DND-41 (cell line): Measurements from ENCODE around the gene PAPPA2.

ENCODE experiments used
- EZH2 ChIP-seq: IDR thresholded peaks from 3 replicates; pipeline ENCODE4 v1.6.1; 2012; ENCODE audit warnings: borderline replicate concordance, low read depth, mild to moderate bottlenecking, moderate library complexity, low read length, inconsistent platforms; ENCODE audit not compliant: severe bottlenecking
- TF ChIP-seq, protein P1 (sequence below): IDR thresholded peaks from 2 replicates; pipeline ENCODE4 v1.5.1; 2012; ENCODE audit warnings: borderline replicate concordance, low read length, moderate library complexity, mild to moderate bottlenecking; ENCODE audit not compliant: poor library complexity, severe bottlenecking; ENCODE audit errors: extremely low read depth

DNA sequence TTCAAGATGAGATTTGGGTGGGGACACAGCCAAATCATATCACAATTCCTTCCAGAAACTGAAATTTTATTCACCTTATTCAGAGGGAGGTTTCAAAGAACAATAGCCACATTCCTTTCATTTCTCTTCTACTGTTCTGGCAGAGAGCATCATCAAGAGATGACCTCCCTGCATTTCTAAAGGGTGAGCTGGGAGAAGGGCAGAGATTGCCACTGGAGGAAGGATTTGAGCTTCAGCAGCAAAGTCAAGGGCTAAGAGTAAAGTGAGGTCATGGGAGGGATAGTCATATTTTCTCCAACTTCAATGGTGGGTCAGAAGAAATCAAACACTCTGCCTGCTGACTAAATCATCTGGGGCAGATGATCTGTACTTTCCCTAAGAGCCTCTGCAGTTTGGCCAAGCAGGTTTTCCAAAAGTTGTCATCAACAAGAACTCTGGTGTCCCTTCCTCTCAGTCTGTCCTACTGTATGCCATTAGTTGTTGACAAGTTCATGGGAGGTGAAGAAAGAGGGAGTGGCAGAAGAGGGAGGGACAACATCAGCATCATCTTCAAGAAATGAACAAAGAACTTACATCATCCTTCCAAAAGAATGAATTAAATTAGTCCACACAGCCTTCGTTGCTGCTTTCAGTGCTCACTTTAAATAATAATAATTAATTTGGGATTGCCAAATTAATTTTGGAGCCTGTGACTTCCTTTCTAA is 403.2 kb downstream of the PAPPA2 start:
- TF ChIP-seq, protein P1, sequence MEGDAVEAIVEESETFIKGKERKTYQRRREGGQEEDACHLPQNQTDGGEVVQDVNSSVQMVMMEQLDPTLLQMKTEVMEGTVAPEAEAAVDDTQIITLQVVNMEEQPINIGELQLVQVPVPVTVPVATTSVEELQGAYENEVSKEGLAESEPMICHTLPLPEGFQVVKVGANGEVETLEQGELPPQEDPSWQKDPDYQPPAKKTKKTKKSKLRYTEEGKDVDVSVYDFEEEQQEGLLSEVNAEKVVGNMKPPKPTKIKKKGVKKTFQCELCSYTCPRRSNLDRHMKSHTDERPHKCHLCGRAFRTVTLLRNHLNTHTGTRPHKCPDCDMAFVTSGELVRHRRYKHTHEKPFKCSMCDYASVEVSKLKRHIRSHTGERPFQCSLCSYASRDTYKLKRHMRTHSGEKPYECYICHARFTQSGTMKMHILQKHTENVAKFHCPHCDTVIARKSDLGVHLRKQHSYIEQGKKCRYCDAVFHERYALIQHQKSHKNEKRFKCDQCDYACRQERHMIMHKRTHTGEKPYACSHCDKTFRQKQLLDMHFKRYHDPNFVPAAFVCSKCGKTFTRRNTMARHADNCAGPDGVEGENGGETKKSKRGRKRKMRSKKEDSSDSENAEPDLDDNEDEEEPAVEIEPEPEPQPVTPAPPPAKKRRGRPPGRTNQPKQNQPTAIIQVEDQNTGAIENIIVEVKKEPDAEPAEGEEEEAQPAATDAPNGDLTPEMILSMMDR = no peak
- no peak for TF ChIP-seq EZH2
